PC-3 (cell line): ENCODE measurements around the gene POLA1.

Source experiments
- EZH2phosphoT487 ChIP-seq: fragments of 300-600 bp; sonication (generic); IDR thresholded peaks from 2 replicates; pipeline ENCODE4 v1.6.1; 2018; ENCODE audit warnings: mild to moderate bottlenecking, antibody characterized with exemption, low read length, borderline replicate concordance
- TF ChIP-seq, protein P1 (sequence below): fragments of 300-600 bp; sonication (generic); conservative IDR thresholded peaks from 2 replicates; pipeline ENCODE4 v1.5.1; 2017; ENCODE audit warnings: antibody characterized with exemption, low read depth, mild to moderate bottlenecking, low read length

DNA sequence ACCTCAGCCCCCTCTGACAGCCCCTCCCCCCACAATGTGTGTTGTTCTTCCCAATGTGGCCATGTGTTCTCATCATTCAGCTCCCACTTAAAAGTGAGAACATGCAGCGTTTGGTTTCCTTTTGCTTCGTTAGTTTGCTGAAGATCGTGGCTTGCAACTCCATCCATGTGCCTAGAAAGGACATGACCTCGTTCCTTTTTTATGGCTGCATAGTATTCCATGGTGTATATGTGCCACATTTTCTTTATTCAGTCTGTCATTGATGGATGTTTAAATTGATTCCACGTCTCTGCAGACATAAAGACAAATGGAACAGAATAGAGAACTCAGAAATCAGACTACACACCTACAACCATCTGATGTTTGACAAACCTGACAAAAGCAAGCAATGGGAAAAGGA, 276.1 kb downstream of the POLA1 start:
- TF ChIP-seq, protein P1, sequence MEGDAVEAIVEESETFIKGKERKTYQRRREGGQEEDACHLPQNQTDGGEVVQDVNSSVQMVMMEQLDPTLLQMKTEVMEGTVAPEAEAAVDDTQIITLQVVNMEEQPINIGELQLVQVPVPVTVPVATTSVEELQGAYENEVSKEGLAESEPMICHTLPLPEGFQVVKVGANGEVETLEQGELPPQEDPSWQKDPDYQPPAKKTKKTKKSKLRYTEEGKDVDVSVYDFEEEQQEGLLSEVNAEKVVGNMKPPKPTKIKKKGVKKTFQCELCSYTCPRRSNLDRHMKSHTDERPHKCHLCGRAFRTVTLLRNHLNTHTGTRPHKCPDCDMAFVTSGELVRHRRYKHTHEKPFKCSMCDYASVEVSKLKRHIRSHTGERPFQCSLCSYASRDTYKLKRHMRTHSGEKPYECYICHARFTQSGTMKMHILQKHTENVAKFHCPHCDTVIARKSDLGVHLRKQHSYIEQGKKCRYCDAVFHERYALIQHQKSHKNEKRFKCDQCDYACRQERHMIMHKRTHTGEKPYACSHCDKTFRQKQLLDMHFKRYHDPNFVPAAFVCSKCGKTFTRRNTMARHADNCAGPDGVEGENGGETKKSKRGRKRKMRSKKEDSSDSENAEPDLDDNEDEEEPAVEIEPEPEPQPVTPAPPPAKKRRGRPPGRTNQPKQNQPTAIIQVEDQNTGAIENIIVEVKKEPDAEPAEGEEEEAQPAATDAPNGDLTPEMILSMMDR: no peak
- TF ChIP-seq EZH2phosphoT487: no peak
